Measurements from ENCODE around the gene ATP6V1C2.
"Not testable (repeated sequence)": the region's sequence is repeated elsewhere in the genome, so short reads cannot be mapped to it uniquely, and the experiment has no call there.

The ATP6V1C2 gene

GRCh38 chr2:10780821-10781220 lies 59.4 kb downstream of the ATP6V1C2 start:
- H4K8ac ChIP-seq (ENCODE audit: low read depth, low read length), result not testable (repeated sequence)

DNA sequence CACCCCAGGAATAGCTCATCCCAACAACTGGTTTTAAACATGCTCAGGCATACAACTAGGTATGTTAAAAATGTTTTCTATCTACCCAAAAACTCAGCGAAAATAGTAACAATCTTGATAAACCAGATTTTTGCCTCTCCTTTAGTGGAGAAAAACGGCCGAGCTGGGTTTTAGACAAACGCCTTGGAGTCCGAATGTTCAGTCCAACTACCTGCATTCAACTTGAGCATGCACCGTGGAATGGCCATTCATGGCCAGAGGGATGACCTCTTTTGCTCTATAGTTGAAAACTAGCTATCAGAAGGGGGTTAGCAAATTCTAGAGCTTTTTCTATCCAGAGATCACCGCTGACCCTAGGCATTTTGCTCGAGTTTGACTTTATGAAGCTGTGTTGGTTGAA lies 60.3 kb downstream of the ATP6V1C2 start:
- Histone ChIP-seq H3K4me3 (ENCODE audit: low read depth, low read length) (no peak overlapping the region), H3K18ac (ENCODE audit: low read length) (no peak overlapping the region), H3K14ac (ENCODE audit: low read length) (no peak overlapping the region), H3K9ac (ENCODE audit: low read length) (no peak overlapping the region), H2BK12ac (ENCODE audit: low read length) (no peak overlapping the region), H2AFZ (ENCODE audit: insufficient read depth, low read length, poor library complexity) (no peak overlapping the region), H2BK5ac (ENCODE audit: low read depth, low read length, poor library complexity) (no peak overlapping the region), H3K36me3 (ENCODE audit: control insufficient read depth in 1 of 2, insufficient read depth in 2 of 2, low read length in 2 of 2) (peaks cover 56 to 68% of the 10 kb centered on the region in 2 experiments), H3K9me3 (ENCODE audit: insufficient read depth, low read depth, low read length) (no peaks in the 10 kb centered on the region), H3K4ac (ENCODE audit: low read depth, low read length) (no peak overlapping the region), H3K79me2 (ENCODE audit: control insufficient read depth, insufficient read depth, low read length, poor library complexity) (no peaks in the 10 kb centered on the region), H4K8ac (ENCODE audit: low read depth, low read length) (no peak overlapping the region), H3K79me1 (ENCODE audit: low read length) (no peaks in the 10 kb centered on the region), H3K4me1 (ENCODE audit: control insufficient read depth in 1 of 2, insufficient read depth in 2 of 2, low read length in 2 of 2) (no peaks in the 10 kb centered on the region), H4K12ac (ENCODE audit: low read depth, low read length) (no peak overlapping the region), H2AK5ac (ENCODE audit: low read length) (no peak overlapping the region), H2BK120ac (ENCODE audit: insufficient read depth, low read length, poor library complexity) (no peak overlapping the region), H3K23ac (ENCODE audit: low read length) (no peak overlapping the region), H3K4me2 (ENCODE audit: low read length) (no peak overlapping the region), H3K27ac (ENCODE audit: low read depth, low read length) (no peak overlapping the region), H3K27me3 (ENCODE audit: insufficient read depth, low read length) (no peaks in the 10 kb centered on the region), H4K91ac (ENCODE audit: low read depth, low read length) (no peak overlapping the region)
- no CpG with 5 or more reads among the region's 8 CpGs for WGBS (ENCODE audit: extremely low coverage, insufficient coverage, insufficient read length)
- DNase-seq, result peak; percentile 74 to 90

More at GRCh38 chr2:10780821-10781220, 59.4 kb downstream of the ATP6V1C2 start:
- not testable (repeated sequence) for H4K91ac ChIP-seq (ENCODE audit: low read depth, low read length); H3K4me3 ChIP-seq (ENCODE audit: low read depth, low read length); H2AFZ ChIP-seq (ENCODE audit: insufficient read depth, low read length, poor library complexity); H3K4me1 ChIP-seq (ENCODE audit: control insufficient read depth in 1 of 2, insufficient read depth in 2 of 2, low read length in 2 of 2); DNase-seq; H3K18ac ChIP-seq (ENCODE audit: low read length); H2AK5ac ChIP-seq (ENCODE audit: low read length); H2BK12ac ChIP-seq (ENCODE audit: low read length); H3K27me3 ChIP-seq (ENCODE audit: insufficient read depth, low read length); H2BK5ac ChIP-seq (ENCODE audit: low read depth, low read length, poor library complexity); H2BK120ac ChIP-seq (ENCODE audit: insufficient read depth, low read length, poor library complexity); H3K9ac ChIP-seq (ENCODE audit: low read length); H3K23ac ChIP-seq (ENCODE audit: low read length); H3K9me3 ChIP-seq (ENCODE audit: insufficient read depth, low read depth, low read length); H3K79me2 ChIP-seq (ENCODE audit: control insufficient read depth, insufficient read depth, low read length, poor library complexity); H4K12ac ChIP-seq (ENCODE audit: low read depth, low read length); H3K79me1 ChIP-seq (ENCODE audit: low read length); H3K4ac ChIP-seq (ENCODE audit: low read depth, low read length); H3K27ac ChIP-seq (ENCODE audit: low read depth, low read length); H3K14ac ChIP-seq (ENCODE audit: low read length); H3K4me2 ChIP-seq (ENCODE audit: low read length)
- WGBS (ENCODE audit: extremely low coverage, insufficient coverage, insufficient read length), result no CpG with 5 or more reads among the region's 11 CpGs
- peaks cover 58 to 67% of the 10 kb centered on the region in 2 experiments for H3K36me3 ChIP-seq (ENCODE audit: control insufficient read depth in 1 of 2, insufficient read depth in 2 of 2, low read length in 2 of 2)

DNA sequence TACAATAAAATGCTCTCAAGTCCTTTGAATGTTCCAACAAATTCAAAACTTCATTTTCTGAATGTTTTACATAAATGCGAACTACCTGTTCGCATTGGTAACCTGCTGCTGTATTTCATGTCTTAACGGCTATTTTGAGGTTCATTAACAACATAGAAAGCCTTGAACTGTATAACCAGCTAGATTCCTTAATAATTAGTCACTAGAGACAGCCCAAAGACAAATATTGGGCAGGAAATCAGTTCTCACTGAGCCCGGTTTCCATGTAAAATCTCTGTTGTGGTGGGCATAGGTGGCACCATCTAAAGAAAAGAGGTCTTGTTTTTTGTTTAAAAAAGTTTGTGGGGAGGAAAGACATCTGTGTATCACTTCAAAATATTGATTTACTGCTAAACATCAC lies 62.0 kb downstream of the ATP6V1C2 start:
- H3K4me2 ChIP-seq (ENCODE audit: low read length), result no peak overlapping the region
- H3K18ac ChIP-seq (ENCODE audit: low read length), result no peak overlapping the region
- no peak overlapping the region for H2BK5ac ChIP-seq (ENCODE audit: low read depth, low read length, poor library complexity)
- H3K79me1 ChIP-seq (ENCODE audit: low read length), result no peaks in the 10 kb centered on the region
- H2AK5ac ChIP-seq (ENCODE audit: low read length), result no peak overlapping the region
- DNase-seq, result no peak
- H3K36me3 ChIP-seq (ENCODE audit: control insufficient read depth in 1 of 2, insufficient read depth in 2 of 2, low read length in 2 of 2), result peaks cover 52 to 70% of the 10 kb centered on the region in 2 experiments
- no peak overlapping the region for H4K91ac ChIP-seq (ENCODE audit: low read depth, low read length)
- H2AFZ ChIP-seq (ENCODE audit: insufficient read depth, low read length, poor library complexity), result no peak overlapping the region
- no peak overlapping the region for H3K4ac ChIP-seq (ENCODE audit: low read depth, low read length)
- H3K9ac ChIP-seq (ENCODE audit: low read length), result no peak overlapping the region
- H2BK120ac ChIP-seq (ENCODE audit: insufficient read depth, low read length, poor library complexity), result no peak overlapping the region
- no peak overlapping the region for H3K27ac ChIP-seq (ENCODE audit: low read depth, low read length)
- no peak overlapping the region for H4K12ac ChIP-seq (ENCODE audit: low read depth, low read length)
- H2BK12ac ChIP-seq (ENCODE audit: low read length), result no peak overlapping the region
- H3K4me1 ChIP-seq (ENCODE audit: control insufficient read depth in 1 of 2, insufficient read depth in 2 of 2, low read length in 2 of 2), result no peaks in the 10 kb centered on the region
- no peak overlapping the region for H3K4me3 ChIP-seq (ENCODE audit: low read depth, low read length)
- no peak overlapping the region for H3K23ac ChIP-seq (ENCODE audit: low read length)
- H3K79me2 ChIP-seq (ENCODE audit: control insufficient read depth, insufficient read depth, low read length, poor library complexity), result no peaks in the 10 kb centered on the region
- H4K8ac ChIP-seq (ENCODE audit: low read depth, low read length), result no peak overlapping the region
- no peak overlapping the region for H3K14ac ChIP-seq (ENCODE audit: low read length)
- H3K9me3 ChIP-seq (ENCODE audit: insufficient read depth, low read depth, low read length), result no peaks in the 10 kb centered on the region
- no peaks in the 10 kb centered on the region for H3K27me3 ChIP-seq (ENCODE audit: insufficient read depth, low read length)
- no CpG with 5 or more reads among the region's 4 CpGs for WGBS (ENCODE audit: extremely low coverage, insufficient coverage, insufficient read length)

DNA sequence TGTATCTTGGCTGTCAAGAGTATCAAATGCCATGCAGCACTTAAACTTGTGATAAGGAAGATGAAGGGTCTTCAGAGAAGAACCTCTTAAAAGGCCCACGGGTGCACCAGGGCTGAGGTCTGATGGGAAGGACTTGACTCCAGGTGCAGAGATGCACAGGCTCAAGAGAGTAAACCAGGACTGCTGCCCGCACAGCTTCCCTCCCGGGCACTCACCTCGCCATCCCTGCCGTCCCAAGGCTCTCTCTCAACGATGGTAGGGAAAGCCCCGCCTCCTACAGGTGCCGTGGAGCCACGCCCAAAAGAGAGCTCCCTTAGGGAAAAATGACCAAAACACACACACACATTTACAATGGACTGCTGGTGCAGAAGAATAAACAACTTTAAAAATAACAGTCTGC lies 63.3 kb downstream of the ATP6V1C2 start:
- Histone ChIP-seq H3K79me2 (ENCODE audit: control insufficient read depth, insufficient read depth, low read length, poor library complexity) (no peaks in the 10 kb centered on the region), H2AFZ (ENCODE audit: insufficient read depth, low read length, poor library complexity) (no peak overlapping the region), H3K79me1 (ENCODE audit: low read length) (no peaks in the 10 kb centered on the region), H3K4me1 (ENCODE audit: control insufficient read depth in 1 of 2, insufficient read depth in 2 of 2, low read length in 2 of 2) (no peaks in the 10 kb centered on the region), H3K27ac (ENCODE audit: low read depth, low read length) (no peak overlapping the region), H2BK12ac (ENCODE audit: low read length) (no peak overlapping the region), H4K91ac (ENCODE audit: low read depth, low read length) (no peak overlapping the region), H3K23ac (ENCODE audit: low read length) (no peak overlapping the region), H2BK5ac (ENCODE audit: low read depth, low read length, poor library complexity) (no peak overlapping the region), H3K18ac (ENCODE audit: low read length) (no peak overlapping the region), H4K12ac (ENCODE audit: low read depth, low read length) (no peak overlapping the region), H3K4me2 (ENCODE audit: low read length) (no peak overlapping the region), H2BK120ac (ENCODE audit: insufficient read depth, low read length, poor library complexity) (no peak overlapping the region), H3K4me3 (ENCODE audit: low read depth, low read length) (no peak overlapping the region), H3K14ac (ENCODE audit: low read length) (no peak overlapping the region), H2AK5ac (ENCODE audit: low read length) (no peak overlapping the region), H3K9me3 (ENCODE audit: insufficient read depth, low read depth, low read length) (no peaks in the 10 kb centered on the region), H3K4ac (ENCODE audit: low read depth, low read length) (no peak overlapping the region), H3K27me3 (ENCODE audit: insufficient read depth, low read length) (no peaks in the 10 kb centered on the region), H3K9ac (ENCODE audit: low read length) (no peak overlapping the region), H4K8ac (ENCODE audit: low read depth, low read length) (no peak overlapping the region), H3K36me3 (ENCODE audit: control insufficient read depth in 1 of 2, insufficient read depth in 2 of 2, low read length in 2 of 2) (peaks cover 54 to 72% of the 10 kb centered on the region in 2 experiments)
- no CpG with 5 or more reads among the region's 9 CpGs for WGBS (ENCODE audit: extremely low coverage, insufficient coverage, insufficient read length)
- peak; percentile 18 to 57 for DNase-seq

Data from trophoblast cell (in vitro differentiated cells and primary cell).